Stimulated activated CD8-positive, alpha-beta memory T cell treated with anti-CD3 and anti-CD28 coated beads, Interleukin-4, amount 100 ng/mL, for 1 hour (primary cell): Measurements from ENCODE around the gene SOWAHD.
"Not testable (repeated sequence)": the region's sequence is repeated elsewhere in the genome, so short reads cannot be mapped to it uniquely, and the experiment has no call there.

Source experiments
- DNase-seq, 2 donors: peaks; one replicate each; pipeline ENCODE4 v3.0.0-alpha.2; 2020; ENCODE audit warnings: low read depth in 2 of 2, low spot score in 1 of 2

The SOWAHD gene, protein sequence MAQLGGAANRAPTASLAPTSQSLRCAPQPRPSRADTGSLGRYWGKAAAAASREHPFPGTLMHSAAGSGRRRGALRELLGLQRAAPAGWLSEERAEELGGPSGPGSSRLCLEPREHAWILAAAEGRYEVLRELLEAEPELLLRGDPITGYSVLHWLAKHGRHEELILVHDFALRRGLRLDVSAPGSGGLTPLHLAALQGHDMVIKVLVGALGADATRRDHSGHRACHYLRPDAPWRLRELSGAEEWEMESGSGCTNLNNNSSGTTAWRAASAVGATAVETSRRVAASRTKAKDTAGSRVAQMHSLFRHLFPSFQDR

GRCh38 chrX:119757979-119758730 lies at the start of gene SOWAHD:
Gene SOWAHD, plus strand, starts transcription at chrX:119758588. Its CDS starts 80 bp downstream, at chrX:119758668.
- DNase-seq = no peak

- no peak for DNase-seq
These were observed 49.5 kb upstream of the SOWAHD start for GRCh38 chrX:119708936-119709335.

GRCh38 chrX:119709630-119710029 lies 48.8 kb upstream of the SOWAHD start:
- no peak for DNase-seq

DNA sequence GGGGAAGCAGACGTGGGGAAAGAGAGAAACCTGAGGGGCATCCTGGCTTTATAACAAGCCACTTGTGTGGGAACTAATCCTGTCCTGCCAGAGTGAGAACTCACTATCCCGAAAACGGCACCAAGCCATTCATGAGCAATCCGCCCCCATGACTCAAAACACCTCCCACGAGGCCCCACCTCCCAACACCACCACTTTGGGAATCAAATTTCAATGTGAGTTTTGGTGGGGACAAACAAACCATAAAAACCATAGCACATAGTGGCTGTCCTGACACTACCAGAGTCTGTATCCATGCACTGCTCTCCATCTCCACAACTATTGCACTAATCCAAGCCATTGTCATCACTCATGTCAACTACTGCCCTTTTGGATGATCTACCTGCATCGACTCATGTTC lies 36.9 kb upstream of the SOWAHD start:
- no peak for DNase-seq

DNA sequence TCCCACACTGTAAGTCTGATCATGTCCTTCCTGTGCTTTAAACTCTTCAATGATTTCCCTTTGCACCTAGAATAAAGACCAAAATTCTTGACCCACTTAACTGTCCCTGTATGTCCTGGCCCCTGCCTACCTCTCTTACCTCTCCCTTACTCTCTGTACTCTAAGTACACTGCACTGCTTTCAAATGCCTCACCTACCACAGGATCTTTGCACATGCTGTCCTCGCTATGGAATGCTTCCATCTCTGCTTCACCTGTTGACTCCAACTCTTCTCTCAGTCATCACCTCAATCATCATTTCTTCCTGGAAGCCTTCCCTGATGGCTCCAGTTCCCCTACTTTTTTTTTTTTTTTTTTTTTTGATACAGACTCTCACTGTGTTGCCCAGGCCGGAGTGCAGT lies 36.5 kb upstream of the SOWAHD start:
- DNase-seq = no peak

GRCh38 chrX:119726900-119727555 lies 31.4 kb upstream of the SOWAHD start:
- DNase-seq = no peak

GRCh38 chrX:119728487-119728886 lies 29.9 kb upstream of the SOWAHD start:
- no peak for DNase-seq

DNA sequence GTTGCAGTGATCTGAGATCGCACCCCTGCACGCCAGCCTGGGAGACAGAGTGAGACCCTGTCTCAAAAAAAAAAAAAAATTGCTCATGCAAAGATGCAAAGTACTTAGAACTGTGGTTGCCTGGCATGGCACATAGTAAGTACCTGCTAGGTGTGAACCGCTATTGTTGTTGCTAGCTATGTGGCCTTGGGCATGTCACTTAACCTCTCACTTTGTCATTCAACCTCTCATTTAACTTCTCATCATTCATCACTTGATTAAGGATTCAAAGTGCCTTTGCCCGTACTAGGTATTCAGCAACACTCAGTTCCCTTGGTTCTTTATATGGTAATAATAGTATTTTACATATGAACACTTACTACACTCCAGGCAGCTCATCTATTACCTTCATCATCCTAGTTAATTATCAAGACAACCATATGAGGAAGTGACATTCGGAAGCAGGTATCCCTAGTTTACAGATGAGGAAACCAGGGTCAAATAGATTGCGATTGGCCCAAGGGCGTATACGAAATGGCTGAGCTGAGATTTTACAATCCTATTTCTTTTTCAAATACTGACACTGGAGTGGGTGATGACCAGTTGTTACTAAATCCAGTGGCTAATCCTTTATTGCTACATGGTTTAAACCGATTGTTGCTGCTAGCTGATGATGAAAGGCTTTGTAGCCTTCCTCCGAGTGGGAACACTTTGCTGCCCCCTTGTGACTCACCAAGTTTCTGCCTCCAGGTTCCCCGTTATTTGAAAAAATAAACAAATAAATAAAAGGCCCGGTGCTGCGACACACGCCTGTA lies 28.8 kb upstream of the SOWAHD start:
- peak; percentile 22 to 41 for DNase-seq

GRCh38 chrX:119734897-119735339 lies 23.5 kb upstream of the SOWAHD start:
- DNase-seq = no peak

DNA sequence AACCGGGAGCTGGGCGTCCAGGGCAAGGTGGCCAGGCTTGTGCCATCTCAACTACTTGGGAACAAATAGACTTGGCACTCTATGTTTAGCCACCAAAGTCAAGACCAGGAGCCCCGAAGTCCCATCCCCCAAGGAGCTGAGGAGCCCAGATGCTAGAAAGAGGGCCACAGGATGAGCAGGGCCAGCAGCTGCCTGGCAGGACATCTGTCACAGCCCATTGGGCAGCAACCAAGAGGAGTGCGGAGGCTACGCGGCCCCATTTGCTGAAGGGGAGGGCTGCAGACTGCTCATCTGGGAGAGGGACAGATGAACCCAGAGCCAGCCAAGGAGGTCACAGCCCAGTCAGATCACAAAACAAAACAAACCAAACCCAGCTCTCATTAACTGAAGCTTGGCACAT lies 22.9 kb upstream of the SOWAHD start:
- DNase-seq = no peak

- DNase-seq = no peak
These were observed 22.1 kb upstream of the SOWAHD start for GRCh38 chrX:119736206-119736764.

DNA sequence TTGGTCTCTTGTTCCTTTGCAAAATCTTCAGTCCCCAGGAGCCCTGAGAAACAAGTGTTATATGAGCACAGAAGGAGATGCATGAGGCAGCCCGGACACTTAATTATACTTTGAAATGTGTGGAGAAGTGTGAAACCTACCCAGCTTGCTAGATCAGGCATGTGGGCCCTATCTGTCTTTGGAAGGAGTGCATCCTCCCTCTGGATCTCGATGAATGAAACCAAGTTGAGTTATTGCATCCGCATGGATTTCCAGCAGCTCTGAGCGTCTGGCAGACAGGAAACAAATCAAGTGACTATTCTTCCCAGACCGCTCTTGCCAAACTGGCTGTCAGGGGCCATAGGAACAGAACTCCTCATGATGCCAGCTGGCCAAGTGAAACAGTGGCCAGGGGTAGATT lies 19.6 kb upstream of the SOWAHD start:
- DNase-seq = no peak

GRCh38 chrX:119745283-119745848 lies 13.0 kb upstream of the SOWAHD start:
- no peak for DNase-seq

DNA sequence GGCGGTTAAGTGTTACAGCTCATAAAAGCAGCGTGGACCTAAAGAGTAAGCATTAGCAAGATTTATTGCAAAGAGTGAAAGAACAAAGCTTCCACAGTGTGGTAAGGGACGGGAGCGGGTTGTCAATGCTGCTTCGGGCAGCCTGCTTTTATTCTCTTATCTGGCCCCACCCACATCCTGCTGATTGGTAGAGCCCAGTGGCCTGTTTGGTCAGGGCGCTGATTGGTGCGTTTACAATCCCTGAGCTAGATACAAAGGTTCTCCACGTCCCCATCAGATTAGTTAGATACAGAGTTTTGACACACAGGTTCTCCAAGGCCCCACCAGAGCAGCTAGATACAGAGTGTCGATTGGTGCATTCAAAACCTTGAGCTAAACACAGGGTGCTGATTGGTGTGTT lies 8.3 kb upstream of the SOWAHD start:
- DNase-seq = not testable (repeated sequence)

DNA sequence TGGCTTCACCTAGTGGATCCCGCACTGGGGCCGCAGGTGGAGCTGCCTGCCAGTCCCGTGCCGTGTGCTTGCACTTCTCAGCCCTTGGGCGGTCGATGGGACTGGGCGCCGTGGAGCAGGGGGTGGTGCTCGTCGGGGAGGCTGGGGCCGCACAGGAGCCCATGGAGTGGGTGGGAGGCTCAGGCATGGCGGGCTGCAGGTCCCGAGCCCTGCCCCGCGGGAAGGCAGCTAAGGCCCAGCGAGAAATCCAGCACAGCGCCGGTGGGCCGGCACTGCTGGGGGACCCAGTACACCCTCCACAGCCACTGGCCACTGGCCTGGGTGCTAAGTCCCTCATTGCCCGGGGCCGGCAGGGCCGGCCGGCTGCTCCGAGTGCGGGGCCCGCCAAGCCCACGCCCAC lies 7.6 kb upstream of the SOWAHD start:
- not testable (repeated sequence) for DNase-seq

GRCh38 chrX:119753001-119753400 lies 5.4 kb upstream of the SOWAHD start:
- no peak for DNase-seq

GRCh38 chrX:119753639-119754257 lies 4.6 kb upstream of the SOWAHD start:
- no peak for DNase-seq

GRCh38 chrX:119755981-119756533 lies 2.3 kb upstream of the SOWAHD start:
- DNase-seq = no peak

DNA sequence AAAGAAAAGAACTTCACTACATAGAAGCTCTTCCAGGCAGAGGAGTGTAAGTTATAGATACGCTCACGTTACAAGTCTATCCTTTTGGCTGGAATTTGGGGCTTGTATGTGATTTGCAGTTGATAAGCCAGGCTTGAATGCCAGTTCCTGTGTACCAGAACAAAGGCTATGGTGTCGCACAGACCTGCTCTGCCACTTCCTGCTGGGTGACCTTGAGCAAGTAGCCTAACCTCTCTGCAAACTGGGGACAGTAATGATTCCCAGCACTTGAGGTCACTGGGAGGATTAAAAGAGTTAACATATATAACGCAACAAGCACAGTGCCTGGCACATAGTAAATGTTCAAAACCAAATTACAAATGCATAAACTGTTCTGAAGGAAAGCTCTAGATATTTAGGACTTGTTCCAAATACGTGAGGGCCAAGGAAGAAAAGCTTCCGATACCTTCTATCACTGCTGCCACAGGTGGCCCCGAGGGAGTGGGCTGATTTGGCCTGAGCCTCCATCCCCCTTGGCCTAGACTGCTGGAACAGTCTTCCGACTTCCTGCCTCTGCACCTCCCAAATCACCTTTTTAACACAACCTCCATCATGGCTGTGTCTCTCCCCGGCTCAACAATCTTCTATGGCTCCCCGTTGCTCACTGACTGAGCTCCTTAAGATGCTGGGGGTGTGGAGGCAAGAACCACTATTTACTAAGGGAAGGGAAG lies 1.3 kb upstream of the SOWAHD start:
- DNase-seq = no peak
